ENCODE results near the gene ACTN3. TPM values are rescaled to one million over a fixed set of nuclear protein-coding genes. Genes with fewer than 3 reads are reported as not detected.

Gene ACTN3
- polyA plus RNA-seq, 2 of the 4 experiments (the other 2 are of a cell fraction) = not detected

- TF ChIP-seq CTCF (IDR thresholded peaks at IDR 0.05) = peak; percentile 68
- no peak for TF ChIP-seq CHD2 (IDR thresholded peaks at IDR 0.05; ENCODE audit: low read length, partially characterized antibody)
- TF ChIP-seq JUNB (IDR thresholded peaks at IDR 0.05) = no peak
- TF ChIP-seq FOSB (CRISPR knock-in tag; IDR thresholded peaks at IDR 0.05) = no peak
- no peak for TF ChIP-seq RCOR1 (IDR thresholded peaks at IDR 0.05; ENCODE audit: low read depth, low read length)
- TF ChIP-seq HES2 (IDR thresholded peaks at IDR 0.05) = no peak
- no peak for TF ChIP-seq ZNF302 (CRISPR knock-in tag; IDR thresholded peaks at IDR 0.05)
- TF ChIP-seq MAFK (IDR thresholded peaks at IDR 0.05; ENCODE audit: partially characterized antibody) = no peak
These were observed 46.0 kb downstream of the ACTN3 start, which contains the start of the genes CCDC87 and CCS (continued) for GRCh38 chr11:66592457-66593302.

- ATAC-seq (peak; percentile 16 to 56; a peak in 4 of 6 replicates), FAIRE-seq (no peak), DNase-seq (ENCODE audit: low read depth in 1 of 2, low spot score in 1 of 2) (no peak)
- Histone ChIP-seq H3K27ac (peak overlapping the region; percentile 89 to 91), H3K9me3 (no peaks in the 10 kb centered on the region; the same call in 2 of the 3 replicates), H3K4me1 (peaks cover 9% of the 10 kb centered on the region; the same call in 2 of the 3 replicates), H3K4me2 (peak overlapping the region; percentile 80), H3K4me3 (peak overlapping the region; percentile 68)
- 11% methylated on average over 12 of the region's 12 CpGs for WGBS (ENCODE audit: missing lambda C conversion rate)
- ChIA-PET POLR2A (interaction anchor here (0.9 to 2.5 kb wide), 5 partner anchors 24 to 127 kb away, joined by 3 to 26 read pairs (median 6); partner anchors contain the start of genes DPP3, PELI3, RBM14 and RBM4), CTCF (interaction anchor here (1.0 to 9.5 kb wide), 18 partner anchors 13 to 174 kb away, joined by 3 to 89 read pairs (median 4); partner anchors contain the start of genes BBS1, CTSF and RBM4B)
- TF ChIP-seq JUN (IDR thresholded peaks at IDR 0.05) (peak in 1 of 2 experiments; percentile 1; a peak in 1 of 5 replicates), PHF8 (IDR thresholded peaks at IDR 0.05; ENCODE audit: borderline replicate concordance, low read depth) (peak; percentile 91; the same call in 1 of the 2 replicates), PBX3 (IDR thresholded peaks at IDR 0.05) (no peak), FOSB (CRISPR knock-in tag; IDR thresholded peaks at IDR 0.05) (no peak)
These were observed 46.6 kb downstream of the ACTN3 start for GRCh38 chr11:66593303-66593635.

GRCh38 chr11:66593650-66594049 is 46.9 kb downstream of the ACTN3 start:
- CTCF ChIA-PET = interaction anchor here (1.2 to 9.5 kb wide), 6 partner anchors 13 to 84 kb away, joined by 3 to 89 read pairs (median 7); partner anchors contain the start of gene RBM4B
- ATAC-seq (no peak), FAIRE-seq (no peak), DNase-seq (ENCODE audit: low read depth in 1 of 2, low spot score in 1 of 2) (no peak)
- no peak for TF ChIP-seq RARB (CRISPR knock-in tag; IDR thresholded peaks at IDR 0.05)
- no peak for TF ChIP-seq CHD2 (IDR thresholded peaks at IDR 0.05; ENCODE audit: low read length, partially characterized antibody)
- TF ChIP-seq EHF (CRISPR knock-in tag; IDR thresholded peaks at IDR 0.05) = no peak
- no peak for TF ChIP-seq RFX5 (IDR thresholded peaks at IDR 0.05)
- no peak for TF ChIP-seq HDAC2 (IDR thresholded peaks at IDR 0.05)
- TF ChIP-seq SREBF2 (IDR thresholded peaks at IDR 0.05) = no peak
- no peak for TF ChIP-seq MYC (IDR thresholded peaks at IDR 0.05; ENCODE audit: borderline replicate concordance, low read length)
- TF ChIP-seq HEYL (CRISPR knock-in tag; IDR thresholded peaks at IDR 0.05) = no peak
- TF ChIP-seq RNF2 (IDR thresholded peaks at IDR 0.05; ENCODE audit: borderline replicate concordance, low read depth) = no peak
- TF ChIP-seq PBX3 (IDR thresholded peaks at IDR 0.05) = no peak
- TF ChIP-seq HMGXB4 (CRISPR knock-in tag; IDR thresholded peaks at IDR 0.05; ENCODE audit: borderline replicate concordance) = no peak
- no peak for TF ChIP-seq HOXB5 (CRISPR knock-in tag; IDR thresholded peaks at IDR 0.05)
- no peak for TF ChIP-seq NFE2L2 (conservative IDR thresholded peaks at IDR 0.05; ENCODE audit: low read length)
- TF ChIP-seq E2F6 (IDR thresholded peaks at IDR 0.05; ENCODE audit: borderline replicate concordance, low read depth) = no peak
- H3K4me2 ChIP-seq = peak overlapping the region; percentile 80
- WGBS (ENCODE audit: missing lambda C conversion rate) = 63% methylated on average over 7 of the region's 7 CpGs
- H3K4me1 ChIP-seq = peaks cover 9% of the 10 kb centered on the region; the same call in 2 of the 3 replicates
- H3K4me3 ChIP-seq = peak overlapping the region; percentile 68
- peak overlapping the region; percentile 89 to 91 for H3K27ac ChIP-seq
- POLR2A ChIA-PET = interaction anchor here (1.3 to 1.4 kb wide), 2 partner anchors 45 to 47 kb away, joined by 3 to 8 read pairs; partner anchors contain the start of genes ACTN3, RBM4 and ZDHHC24
- H3K9me3 ChIP-seq = no peaks in the 10 kb centered on the region; the same call in 2 of the 3 replicates

Measured in A549 (cell line).